ENCODE measurements around the gene DLGAP1. TPM values are rescaled to one million over a fixed set of nuclear protein-coding genes. Genes with fewer than 3 reads are reported as not detected.
A peak's percentile ranks its signal among the peaks of the same experiment; 100 is the strongest.

The DLGAP1 gene
- total RNA-seq, 1 donor from 2014 or later, result 4.4 TPM

DNA sequence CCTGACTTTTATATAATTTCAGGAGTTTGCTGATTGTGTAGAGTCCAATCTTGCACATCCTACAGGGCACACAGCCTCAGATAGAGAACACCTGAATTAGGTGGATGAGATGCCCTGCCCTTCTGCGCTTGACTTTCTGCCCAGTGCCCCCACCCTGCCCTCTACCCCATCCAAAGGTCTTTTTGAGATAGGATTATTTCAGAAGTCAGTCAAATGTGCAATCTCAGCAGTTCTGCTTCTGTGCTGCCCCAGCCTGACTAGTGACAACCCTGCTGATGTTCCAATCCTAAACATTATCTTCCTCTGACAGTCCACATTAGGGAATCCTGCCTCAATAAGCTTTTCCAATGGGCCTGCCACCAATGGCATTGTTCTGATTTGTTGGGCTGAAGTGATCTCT, 593.6 kb downstream of the DLGAP1 start:
- DNase-seq, result no peak

DNA sequence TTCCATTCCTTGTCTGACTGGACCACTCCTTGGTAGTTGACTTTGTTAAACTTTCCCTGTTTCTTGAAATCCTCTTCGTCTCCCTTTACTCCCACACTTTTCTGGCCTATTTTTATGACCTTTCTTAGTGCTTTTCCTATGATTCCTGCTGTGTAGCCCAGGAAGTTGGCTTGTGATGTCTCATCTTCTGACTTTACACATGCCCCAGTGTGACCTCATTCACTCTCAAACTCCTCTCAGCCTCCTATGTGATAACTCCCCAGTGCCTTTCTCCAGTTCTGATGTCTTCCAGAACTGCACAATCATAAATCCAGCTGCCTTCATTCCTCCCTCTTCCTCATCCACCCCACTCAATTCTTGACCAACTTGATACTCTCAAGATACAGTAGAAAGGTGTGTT, 597.6 kb downstream of the DLGAP1 start:
- no peak for DNase-seq

DNA sequence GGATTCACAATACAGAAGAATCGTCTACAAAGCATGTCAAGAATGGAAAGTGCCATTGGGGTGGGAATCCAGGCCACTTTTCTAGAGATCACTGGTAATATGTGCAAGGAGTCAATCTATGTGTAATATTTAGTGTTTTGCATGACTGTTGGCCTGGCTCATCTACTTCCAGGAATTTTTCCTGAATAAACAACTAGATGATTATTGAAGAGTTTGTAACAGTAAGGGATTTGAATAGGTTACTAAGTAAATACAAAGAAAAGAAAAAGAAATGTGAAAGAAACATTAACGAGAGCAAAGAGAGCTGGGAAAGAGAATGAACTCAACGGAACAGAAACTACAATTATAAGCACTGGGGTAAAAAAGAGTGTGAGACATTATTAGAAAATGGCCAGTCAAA, 599.1 kb downstream of the DLGAP1 start:
- DNase-seq, result no peak

DNA sequence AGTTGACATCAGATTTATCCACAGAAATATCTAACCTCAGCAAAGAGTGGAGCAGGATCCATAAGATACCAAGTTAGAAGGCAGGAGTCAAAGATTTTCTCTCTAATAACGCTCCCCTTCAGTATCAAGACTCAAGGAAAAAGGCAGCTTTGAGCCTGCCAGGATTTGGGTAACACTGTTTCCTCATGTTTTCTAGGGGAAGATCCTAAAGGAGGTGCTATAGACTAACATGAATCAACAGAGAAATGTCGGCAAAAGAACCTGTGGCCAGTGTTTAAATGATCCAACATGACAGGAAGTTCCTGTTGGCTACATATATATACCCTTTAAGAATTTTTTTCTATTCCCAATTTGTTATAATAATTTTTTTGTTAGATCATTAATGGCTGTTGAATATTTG, 602.8 kb downstream of the DLGAP1 start:
- DNase-seq, result no peak

DNA sequence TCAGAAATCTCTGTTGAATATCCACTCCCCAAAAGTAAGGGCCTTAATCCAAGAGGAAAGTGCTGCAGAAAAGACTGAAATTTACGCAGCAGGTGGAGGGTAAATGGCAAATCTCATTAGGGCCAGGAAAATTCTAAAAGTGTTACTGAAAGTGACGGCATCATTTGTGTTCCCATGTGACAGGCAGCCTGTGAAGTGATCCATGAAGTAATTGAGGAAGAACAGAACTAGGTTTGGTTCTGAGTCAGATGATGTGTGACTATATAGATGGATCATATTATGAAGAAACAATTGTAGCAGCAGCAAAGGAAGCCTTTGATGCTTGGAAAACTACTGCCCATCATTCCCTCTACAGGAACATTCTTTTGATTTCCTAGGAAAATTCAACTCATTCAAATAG, 603.9 kb downstream of the DLGAP1 start:
- no peak for DNase-seq

DNA sequence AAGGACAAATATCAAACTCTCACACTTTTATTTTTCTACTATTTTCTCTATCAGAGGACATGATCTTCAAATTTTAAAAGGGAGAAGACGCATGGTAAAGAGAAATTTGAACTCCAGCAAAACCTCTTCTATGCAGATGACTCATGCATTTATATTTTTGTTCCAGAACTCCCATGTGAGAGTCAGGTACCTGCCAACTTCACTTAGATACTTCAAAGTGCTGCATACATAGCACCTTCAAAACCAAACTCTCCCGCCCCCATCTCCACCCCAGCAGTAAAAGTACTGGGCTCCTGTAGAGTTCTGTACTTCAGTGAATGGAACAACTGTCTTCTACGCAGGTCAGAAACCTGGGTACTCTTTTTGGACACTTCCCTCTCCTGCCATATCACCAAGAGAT, 606.8 kb downstream of the DLGAP1 start:
- DNase-seq, result no peak

DNA sequence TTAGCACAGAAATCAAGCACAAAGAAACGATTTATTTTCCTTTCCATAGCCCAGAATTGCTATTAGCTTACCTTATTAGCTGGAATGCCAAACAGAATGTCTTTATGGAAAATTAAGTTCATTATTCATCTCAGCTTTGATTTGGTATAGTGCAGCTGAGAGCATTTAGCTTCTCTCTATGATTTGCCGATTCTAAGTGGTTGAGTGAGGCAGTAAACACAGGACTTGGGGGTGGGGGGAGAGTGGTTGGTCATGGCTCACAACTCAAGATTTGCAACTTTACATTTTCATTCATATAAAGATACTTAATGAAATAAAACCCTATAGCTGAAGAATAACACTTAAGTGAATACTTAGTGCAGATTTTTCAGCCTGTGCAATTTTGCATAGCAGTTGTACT, 609.9 kb downstream of the DLGAP1 start:
- no peak for DNase-seq

DNA sequence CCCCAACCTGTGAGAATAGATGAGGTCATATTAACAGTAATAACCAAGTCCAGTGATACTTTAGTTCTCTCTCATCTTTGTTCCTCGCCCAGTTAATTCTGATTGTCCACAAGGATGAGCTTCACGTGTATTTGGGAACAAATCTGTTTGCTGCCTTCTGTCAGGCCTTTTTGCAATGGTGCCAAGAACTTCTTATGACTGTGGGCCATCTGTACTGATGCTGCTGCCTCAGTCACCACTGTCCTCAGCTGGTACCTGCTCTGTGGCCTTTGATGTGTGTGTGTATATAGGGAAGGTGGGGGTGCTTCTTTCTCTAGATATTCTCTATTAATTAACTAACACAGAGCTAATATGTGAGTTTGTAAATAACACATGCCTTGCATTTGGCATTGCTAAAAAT, 612.3 kb downstream of the DLGAP1 start:
- DNase-seq, result no peak

DNA sequence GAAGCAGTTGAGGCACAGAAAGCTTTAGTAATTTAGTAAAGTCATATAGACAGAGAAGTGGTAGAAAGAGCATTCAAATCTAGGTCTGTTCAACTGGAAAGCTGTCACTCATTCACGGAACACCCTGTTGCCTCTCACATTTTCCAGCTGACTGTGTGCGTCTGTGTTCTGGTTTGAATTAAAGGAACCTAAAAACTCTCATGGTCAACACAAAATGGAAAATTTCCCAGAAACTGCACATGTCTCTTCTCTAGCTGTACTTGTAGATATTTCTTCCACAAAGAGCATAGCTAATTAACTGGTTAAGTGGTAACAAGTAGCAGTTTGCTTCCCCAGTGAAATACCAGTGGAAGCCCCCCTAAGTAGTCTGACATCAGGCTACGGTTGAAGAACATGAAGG, 614.3 kb downstream of the DLGAP1 start:
- peak; percentile 33 for DNase-seq

DNA sequence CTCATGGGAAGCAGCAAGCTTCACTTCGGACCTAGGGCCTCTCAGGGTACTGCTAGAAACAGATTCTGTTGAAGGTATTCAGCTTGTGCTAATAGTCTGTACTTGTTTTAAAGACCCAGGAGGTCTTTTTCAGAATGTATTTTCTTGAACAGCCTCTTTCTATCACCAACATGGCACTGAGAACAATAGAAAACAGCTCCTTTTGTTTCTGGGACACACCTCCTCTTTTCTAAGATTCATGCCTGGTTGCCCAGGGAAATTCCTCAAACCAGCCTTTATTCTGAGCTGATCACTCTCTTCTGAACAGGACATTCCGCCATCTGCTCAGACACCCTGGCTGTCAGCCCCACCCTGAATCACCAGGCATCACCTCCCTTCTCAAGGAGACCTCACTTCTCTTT, 615.5 kb downstream of the DLGAP1 start:
- no peak for DNase-seq

DNA sequence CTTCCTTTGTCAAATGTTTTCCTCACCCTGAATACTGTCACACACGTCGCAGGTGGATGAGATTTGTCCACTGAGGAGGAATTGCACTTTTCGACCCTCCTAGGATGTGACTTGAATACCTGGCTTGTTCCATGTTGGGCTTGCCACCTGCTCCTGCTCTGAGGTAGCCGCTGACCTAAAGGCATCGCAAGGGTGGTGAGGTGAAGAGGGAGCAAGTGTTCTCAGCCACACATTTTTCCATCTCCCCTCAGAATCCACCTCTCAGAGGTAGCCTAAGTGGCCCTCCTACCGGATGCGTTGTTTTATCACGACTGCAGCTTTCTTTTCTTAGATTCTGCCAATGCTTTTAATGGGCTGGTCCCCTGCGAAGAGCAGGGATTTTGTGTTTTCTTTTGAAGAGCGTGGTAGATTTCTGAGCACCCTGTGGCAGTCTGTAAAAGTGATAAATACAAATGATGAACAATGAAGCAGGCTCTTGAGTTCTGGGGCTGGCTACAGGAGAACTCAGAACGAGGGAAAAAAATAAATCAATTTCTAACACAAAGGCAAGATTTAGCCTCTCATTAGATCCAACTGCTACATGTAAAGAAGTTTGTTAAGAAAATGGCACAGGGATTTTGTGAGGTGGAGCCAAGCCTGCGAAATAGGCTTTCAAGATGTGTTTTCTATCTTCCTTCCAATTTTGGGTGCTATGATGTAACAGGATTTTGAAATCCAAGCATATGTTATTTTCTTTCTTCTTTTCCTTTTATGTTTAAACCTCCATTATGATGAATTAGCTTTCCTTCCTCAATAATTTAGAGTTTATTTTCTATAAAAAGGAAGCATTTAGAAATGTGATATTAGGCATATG, 618.4 kb downstream of the DLGAP1 start:
- no peak for DNase-seq

DNA sequence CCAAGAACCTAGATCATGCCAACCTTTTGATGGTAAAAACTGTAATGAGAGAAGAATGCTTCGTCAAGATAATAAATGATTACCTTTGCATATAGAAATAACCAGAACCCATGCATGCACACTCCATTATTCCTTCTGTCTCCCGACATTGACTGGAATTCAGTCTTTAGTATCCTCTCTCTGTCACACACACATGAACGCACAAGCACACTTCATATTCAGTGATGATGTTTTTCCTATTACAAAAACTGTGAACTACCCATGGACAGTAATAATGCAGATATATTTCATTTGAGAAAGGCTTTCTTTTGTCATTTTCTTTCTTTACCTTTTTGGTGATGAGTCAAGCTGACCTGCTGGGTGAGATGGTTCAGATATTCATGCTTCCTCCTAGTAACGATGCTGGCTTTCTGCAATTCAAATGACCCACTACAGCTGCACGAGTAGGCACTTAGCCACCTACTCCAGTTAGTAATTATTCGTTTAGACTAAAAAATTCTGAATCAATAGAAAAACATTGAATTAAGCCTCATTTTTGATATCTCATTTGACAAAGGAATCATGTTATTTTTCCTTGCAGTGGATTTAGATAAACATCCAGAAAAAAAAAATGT, 623.0 kb downstream of the DLGAP1 start:
- no peak for DNase-seq

DNA sequence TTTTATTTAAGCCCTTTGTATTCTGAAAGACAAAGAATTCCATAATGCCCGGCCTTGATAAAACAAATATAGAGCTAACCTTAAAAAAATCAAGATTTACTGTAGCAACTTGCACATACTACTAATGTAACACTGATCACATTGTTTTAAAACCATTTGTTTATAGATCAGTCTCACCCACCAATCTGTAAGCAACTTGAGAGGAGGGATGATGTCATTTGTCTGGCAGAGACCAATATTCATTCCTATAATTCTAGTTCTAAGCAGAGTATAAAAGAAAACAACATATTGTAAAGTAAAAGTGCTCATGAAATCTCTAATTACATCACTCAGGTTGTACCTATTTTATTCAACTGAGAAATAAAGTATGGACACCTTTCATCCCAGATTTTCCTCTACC, 624.5 kb downstream of the DLGAP1 start:
- no peak for DNase-seq

DNA sequence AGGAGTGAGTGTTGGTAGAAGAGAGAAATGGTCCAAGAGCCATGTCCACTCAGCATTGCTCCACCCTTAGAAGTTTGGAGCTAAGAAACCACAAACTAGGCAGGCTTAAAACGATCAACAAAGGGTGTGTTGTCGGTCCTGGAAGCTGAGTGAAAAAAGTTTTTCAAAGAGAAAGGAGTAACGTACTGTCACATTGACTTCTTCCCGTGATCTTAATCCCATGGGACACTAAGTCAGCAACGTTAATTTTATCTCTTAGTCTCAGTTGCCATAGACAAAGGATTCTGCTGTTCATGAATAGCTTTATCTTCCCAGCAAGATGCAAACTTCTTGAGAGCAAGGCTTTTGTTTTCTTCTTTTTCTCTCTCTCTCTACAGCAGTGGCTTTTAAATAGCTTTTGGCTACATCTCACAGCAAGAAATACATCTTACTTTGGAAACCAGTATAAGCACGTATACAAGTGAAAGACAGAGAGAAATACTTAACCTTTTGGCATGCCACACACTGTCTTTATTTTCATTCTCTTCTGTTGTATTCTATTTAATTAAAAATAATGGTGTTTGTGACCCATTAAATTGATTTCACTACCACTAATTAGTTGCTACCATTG, 627.8 kb downstream of the DLGAP1 start:
- DNase-seq, result no peak

DNA sequence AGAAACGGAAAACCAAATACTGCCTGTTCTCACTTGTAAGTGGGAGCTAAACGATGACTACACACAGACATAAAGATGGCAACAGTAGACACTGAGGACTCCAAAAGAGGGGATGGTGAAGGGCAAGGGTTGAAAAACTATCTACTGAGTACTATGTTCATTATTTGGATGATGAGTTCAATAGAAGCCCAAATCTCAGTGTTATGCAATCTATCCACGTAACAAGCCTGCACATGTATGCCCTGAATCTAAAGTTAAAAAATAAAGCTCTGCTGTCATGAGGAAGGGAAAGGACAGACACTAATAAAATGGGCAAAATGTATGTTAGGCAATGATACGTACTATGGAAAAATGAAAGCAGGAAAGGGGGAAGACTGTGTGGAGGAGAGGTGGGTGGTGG, 629.1 kb downstream of the DLGAP1 start:
- no peak for DNase-seq

DNA sequence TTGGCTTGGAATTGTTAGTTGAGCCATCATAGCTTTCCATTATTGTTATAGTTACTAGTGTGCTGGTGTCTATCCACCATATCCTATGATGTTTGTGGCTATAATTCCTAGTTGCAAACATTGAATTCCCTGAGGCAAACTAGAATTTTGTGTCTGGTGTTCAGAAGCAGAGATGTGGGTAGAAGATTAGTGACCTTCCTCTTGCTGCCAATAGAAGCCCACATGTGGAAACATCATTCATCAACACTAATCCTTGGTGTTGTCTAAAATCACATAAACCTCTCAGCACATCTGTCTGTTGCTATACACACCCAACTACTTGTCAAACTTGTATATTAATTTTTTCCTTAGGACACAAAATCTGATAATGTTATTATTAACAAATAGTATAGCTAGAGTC, 631.0 kb downstream of the DLGAP1 start:
- no peak for DNase-seq

DNA sequence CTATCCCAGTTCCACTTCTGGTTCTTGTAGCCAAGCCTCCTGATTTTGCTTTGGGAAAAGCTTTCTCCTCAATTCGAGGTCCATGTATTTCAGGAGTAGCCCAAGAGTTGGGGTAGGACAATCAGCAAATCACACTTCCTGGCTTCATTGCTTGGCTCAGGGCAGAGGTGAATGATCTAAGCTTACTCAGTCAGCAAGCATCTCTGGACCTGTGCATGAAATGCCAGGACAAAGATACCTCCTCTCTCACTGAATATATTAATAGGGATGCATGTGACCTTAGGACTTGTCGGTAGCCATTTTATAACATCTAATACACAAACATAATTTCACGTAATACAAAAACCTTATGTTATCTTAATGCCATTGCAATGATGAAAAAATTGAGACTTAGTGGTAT, 632.0 kb downstream of the DLGAP1 start:
- no peak for DNase-seq

DNA sequence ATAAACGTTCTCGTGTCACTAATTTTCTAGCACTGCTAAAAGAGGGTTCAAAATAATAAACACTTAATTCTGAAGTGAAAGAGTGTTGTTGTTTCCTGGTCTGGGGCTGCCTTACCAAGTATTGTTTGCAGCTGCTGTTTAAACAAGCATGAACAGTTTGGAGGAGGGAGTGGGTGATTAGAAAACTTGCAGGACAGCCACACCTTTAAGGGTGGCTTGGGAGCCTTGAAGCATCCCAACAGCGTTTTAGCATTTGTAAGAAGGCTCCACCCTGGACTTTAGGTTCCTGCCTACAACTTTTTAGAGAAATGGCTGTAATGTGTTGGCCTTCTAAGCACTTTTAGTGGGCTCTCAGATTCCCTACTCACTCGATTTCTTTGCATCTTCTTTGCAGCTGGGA, 633.6 kb downstream of the DLGAP1 start:
- DNase-seq, result no peak

DNA sequence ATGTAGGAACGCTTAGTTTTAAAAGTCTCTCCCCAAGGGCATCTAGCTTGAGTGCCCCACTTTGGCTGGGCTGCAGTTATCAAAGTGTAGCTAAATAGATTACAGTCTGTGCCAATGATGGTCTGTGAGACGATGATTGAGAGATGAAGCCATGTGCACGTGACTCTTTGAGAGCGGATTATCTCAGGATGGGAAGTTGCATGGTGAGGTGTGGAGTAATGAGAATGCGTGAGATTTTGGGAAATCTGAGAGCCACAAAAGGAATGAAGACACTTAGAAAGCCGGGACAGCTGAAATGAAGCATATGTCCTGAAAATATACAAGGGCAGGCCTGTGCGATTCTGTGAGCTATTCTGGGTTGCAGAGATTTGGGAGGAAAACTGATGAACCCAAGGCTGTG, 635.1 kb downstream of the DLGAP1 start:
- peak; percentile 64 for DNase-seq

DNA sequence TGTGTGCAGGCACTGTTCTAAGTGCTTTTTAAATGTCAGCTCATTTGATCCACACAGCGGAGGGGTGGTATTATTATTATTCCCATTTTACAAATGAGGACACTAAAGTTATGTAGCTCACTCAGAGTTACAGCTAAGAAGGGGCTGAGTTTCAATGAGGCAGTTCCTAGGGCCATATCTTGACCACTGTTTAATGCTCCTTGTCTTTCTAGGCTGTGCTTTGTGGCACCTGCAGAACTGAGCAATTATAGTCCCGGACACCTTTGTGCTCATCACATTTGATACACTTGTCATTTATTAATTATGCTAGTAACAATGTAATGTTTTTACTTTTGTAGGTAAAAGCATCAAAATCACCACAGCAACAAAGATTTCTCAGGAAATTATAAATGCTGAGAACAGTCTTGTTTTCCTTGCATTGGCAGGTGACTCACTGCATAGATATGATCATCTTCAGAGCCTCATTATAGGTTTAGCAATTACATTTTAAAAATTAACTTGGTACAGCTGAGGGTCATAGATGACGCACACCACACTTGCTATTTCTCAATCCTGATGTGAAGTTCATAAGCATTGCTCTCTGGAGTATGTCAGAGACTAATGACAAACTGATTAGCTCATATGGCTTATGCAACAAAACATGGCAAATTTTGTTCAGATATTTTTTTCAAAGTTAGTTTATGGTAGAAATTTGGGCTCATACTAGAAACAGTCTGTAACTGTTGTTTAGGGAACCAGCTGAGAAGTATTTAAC, 638.3 kb downstream of the DLGAP1 start:
- DNase-seq, result peak; percentile 20

DNA sequence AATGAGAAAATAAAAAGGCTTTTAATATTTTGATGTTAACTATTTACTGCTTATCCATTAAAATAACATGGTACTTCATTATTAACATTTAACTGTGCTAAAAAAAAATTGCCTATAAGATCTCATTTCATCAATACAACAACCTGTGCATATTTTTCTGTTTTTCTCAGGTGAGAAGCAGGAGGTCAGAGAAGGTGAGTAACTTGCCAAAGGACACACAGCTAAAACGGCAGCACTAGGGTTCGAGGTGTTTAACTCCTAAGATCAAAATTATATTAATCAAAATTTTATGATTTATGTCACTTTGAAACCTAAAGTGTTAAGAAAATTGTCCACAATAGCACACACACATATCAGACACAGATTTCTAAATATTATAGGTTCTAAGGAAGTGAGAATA, 639.1 kb downstream of the DLGAP1 start:
- no peak for DNase-seq

DNA sequence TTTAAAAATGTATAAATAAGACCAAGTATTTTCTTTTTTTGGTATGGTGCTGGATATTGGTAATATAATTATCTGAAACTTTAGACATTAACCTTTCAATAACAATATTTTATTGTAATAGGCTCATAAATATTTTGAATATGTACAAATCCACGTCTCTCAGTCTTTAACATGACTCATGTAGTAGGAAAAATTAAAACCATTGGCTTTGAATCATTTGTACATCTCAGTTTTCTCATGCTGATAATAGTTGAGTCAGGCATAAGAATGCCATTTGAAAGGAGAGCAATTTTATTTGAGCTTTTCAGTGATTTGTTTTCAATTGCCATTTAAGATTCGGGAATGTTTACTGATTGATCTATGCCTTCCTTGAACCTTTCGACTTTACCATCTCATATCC, 640.3 kb downstream of the DLGAP1 start:
- DNase-seq, result no peak

DNA sequence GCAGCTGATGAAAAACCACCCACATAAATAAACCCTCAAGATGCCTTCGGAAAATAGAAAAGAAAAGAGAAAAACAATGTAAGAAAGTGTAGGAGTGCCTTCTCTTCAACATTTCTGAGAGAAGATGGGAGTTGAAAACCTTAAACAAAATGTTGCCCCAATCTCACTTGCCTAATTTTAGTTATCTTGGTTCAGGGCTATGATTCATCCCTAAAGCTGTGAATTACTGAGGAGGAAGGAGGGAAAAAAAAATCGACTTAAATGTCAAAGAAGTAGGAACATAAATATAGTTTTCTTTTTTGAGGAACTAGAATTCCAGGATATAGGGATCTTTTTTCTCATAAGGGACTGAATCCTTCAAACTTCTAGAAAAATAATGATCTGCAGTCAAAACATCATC, 644.8 kb downstream of the DLGAP1 start:
- DNase-seq, result no peak

Data from tongue (tissue), 2 donors.